Suprapubic skin (tissue), 4 donors: Measurements from ENCODE around the gene IGSF9. TPM values are rescaled to one million over a fixed set of nuclear protein-coding genes. Genes with fewer than 3 reads are reported as not detected.

ENCODE experiments used
- DNase-seq, 2 donors: peaks; one replicate each; pipeline ENCODE4 v3.0.0-alpha.2; 2019; ENCODE audit warnings: low spot score in 2 of 2
- H3K27ac ChIP-seq: fragments of 200-600 bp; sonication (generic); one replicate; pipeline ENCODE4 v1.5.1; 2019
- H3K27me3 ChIP-seq: fragments of 200-600 bp; sonication (generic); one replicate; pipeline ENCODE4 v1.5.1; 2019
- H3K36me3 ChIP-seq: fragments of 200-600 bp; sonication (generic); one replicate; pipeline ENCODE4 v1.5.1; 2019
- H3K4me1 ChIP-seq: fragments of 200-600 bp; sonication (generic); one replicate; pipeline ENCODE4 v1.5.1; 2019
- H3K4me3 ChIP-seq: fragments of 200-600 bp; sonication (generic); one replicate; pipeline ENCODE4 v1.5.1; 2019; ENCODE audit warnings: mild to moderate bottlenecking
- H3K9me3 ChIP-seq: fragments of 200-600 bp; sonication (generic); one replicate; pipeline ENCODE4 v1.5.1; 2019
- CTCF ChIP-seq, 2 donors: fragments of 200-600 bp in 1 of 2; fragments of 450-650 bp in 1 of 2; sonication (generic) in 1 of 2; IDR thresholded peaks; one replicate each; pipeline ENCODE4 v1.5.1; 2016 to 2019; ENCODE audit warnings: antibody characterized with exemption in 2 of 2, mild to moderate bottlenecking in 1 of 2, moderate library complexity in 1 of 2
- EP300 ChIP-seq: sonication (generic); formaldehyde crosslinking; IDR thresholded peaks from one replicate; pipeline ENCODE4 v1.6.1; 2017; ENCODE audit warnings: antibody characterized with exemption
- POLR2A ChIP-seq, 2 donors: fragments of 450-650 bp; IDR thresholded peaks; one replicate each; pipeline ENCODE4 v1.6.1; 2017; ENCODE audit warnings: antibody characterized with exemption in 2 of 2, mild to moderate bottlenecking in 2 of 2, moderate library complexity in 2 of 2
- POLR2AphosphoS5 ChIP-seq, 3 donors: sonication (generic); formaldehyde crosslinking; IDR thresholded peaks; one replicate each; pipeline ENCODE4 v1.6.1; 2017; ENCODE audit warnings: antibody characterized with exemption in 3 of 3
- WGBS: methylation state at CpG from one replicate; pipeline ENCODE4 v1.1.5; 2018; 5-methylcytosine and 5-hydroxymethylcytosine counted together
- total RNA-seq, 4 donors: library from RNA; depleted of rRNA; stranded (reverse); fragments of >200 nt; gene quantifications; one replicate each; pipeline ENCODE4 v1.1.0, GENCODE V29; 2016

IGSF9 gene
- total RNA-seq, 4 donors from 2014 or later, result 26.1 to 44.1 (median 28.4) TPM

GRCh38 chr1:159898527-159898926, 46.9 kb downstream of the IGSF9 start:
- DNase-seq, result no peak
- Histone ChIP-seq H3K4me1 (peaks cover 23% of the 10 kb centered on the region), H3K9me3 (no peaks in the 10 kb centered on the region), H3K36me3 (no peaks in the 10 kb centered on the region), H3K4me3 (no peak overlapping the region), H3K27me3 (no peaks in the 10 kb centered on the region), H3K27ac (no peak overlapping the region)
- no peak for TF ChIP-seq EP300
- 94% methylated on average over 3 of the region's 3 CpGs for WGBS

GRCh38 chr1:159897962-159898361, 47.5 kb downstream of the IGSF9 start:
- peaks cover 23% of the 10 kb centered on the region for H3K4me1 ChIP-seq
- WGBS, result 91% methylated on average over 3 of the region's 3 CpGs
- no peak overlapping the region for H3K27ac ChIP-seq
- no peaks in the 10 kb centered on the region for H3K9me3 ChIP-seq
- no peaks in the 10 kb centered on the region for H3K27me3 ChIP-seq
- no peaks in the 10 kb centered on the region for H3K36me3 ChIP-seq
- TF ChIP-seq POLR2AphosphoS5 (IDR thresholded peaks at IDR 0.05) (no peak), POLR2A (IDR thresholded peaks at IDR 0.05) (no peak), CTCF (IDR thresholded peaks at IDR 0.05) (no peak), EP300 (no peak)
- no peak overlapping the region for H3K4me3 ChIP-seq
- DNase-seq, result no peak

- no peaks in the 10 kb centered on the region for H3K27me3 ChIP-seq
- no peak overlapping the region for H3K27ac ChIP-seq
- WGBS, result 76% methylated on average over 3 of the region's 3 CpGs
- no peaks in the 10 kb centered on the region for H3K9me3 ChIP-seq
- H3K36me3 ChIP-seq, result no peaks in the 10 kb centered on the region
- H3K4me3 ChIP-seq, result no peak overlapping the region
- no peak for DNase-seq
- H3K4me1 ChIP-seq, result peaks cover 23% of the 10 kb centered on the region
- no peak for TF ChIP-seq EP300
- no peak for TF ChIP-seq POLR2A (IDR thresholded peaks at IDR 0.05)
- TF ChIP-seq POLR2AphosphoS5 (IDR thresholded peaks at IDR 0.05), result no peak
- TF ChIP-seq CTCF (IDR thresholded peaks at IDR 0.05), result no peak
Measured at GRCh38 chr1:159896546-159896930, 48.9 kb downstream of the IGSF9 start.

GRCh38 chr1:159895836-159896545, 49.4 kb downstream of the IGSF9 start:
- TF ChIP-seq CTCF (IDR thresholded peaks at IDR 0.05) (no peak), POLR2A (IDR thresholded peaks at IDR 0.05) (no peak), POLR2AphosphoS5 (IDR thresholded peaks at IDR 0.05) (no peak), EP300 (no peak)
- H3K4me3 ChIP-seq, result no peak overlapping the region
- H3K9me3 ChIP-seq, result no peaks in the 10 kb centered on the region
- H3K36me3 ChIP-seq, result no peaks in the 10 kb centered on the region
- H3K4me1 ChIP-seq, result peaks cover 21% of the 10 kb centered on the region
- DNase-seq, result no peak
- H3K27ac ChIP-seq, result no peak overlapping the region
- WGBS, result 69% methylated on average over 6 of the region's 6 CpGs
- no peaks in the 10 kb centered on the region for H3K27me3 ChIP-seq

GRCh38 chr1:159895286-159895685, 50.1 kb downstream of the IGSF9 start:
- Histone ChIP-seq H3K27me3 (no peaks in the 10 kb centered on the region), H3K9me3 (no peaks in the 10 kb centered on the region), H3K4me1 (peaks cover 18% of the 10 kb centered on the region), H3K4me3 (no peak overlapping the region), H3K27ac (no peak overlapping the region), H3K36me3 (no peaks in the 10 kb centered on the region)
- no peak for TF ChIP-seq CTCF (IDR thresholded peaks at IDR 0.05)
- TF ChIP-seq POLR2A (IDR thresholded peaks at IDR 0.05), result no peak
- no peak for TF ChIP-seq EP300
- no peak for TF ChIP-seq POLR2AphosphoS5 (IDR thresholded peaks at IDR 0.05)
- no peak for DNase-seq
- 71% methylated on average over 3 of the region's 3 CpGs for WGBS

GRCh38 chr1:159892944-159893343, 52.5 kb downstream of the IGSF9 start:
- H3K27ac ChIP-seq, result no peak overlapping the region
- WGBS, result 63% methylated on average over 5 of the region's 5 CpGs

More at GRCh38 chr1:159892944-159893343, 52.5 kb downstream of the IGSF9 start:
- Histone ChIP-seq H3K9me3 (no peaks in the 10 kb centered on the region), H3K4me3 (no peak overlapping the region), H3K36me3 (no peaks in the 10 kb centered on the region), H3K27me3 (no peaks in the 10 kb centered on the region), H3K4me1 (peaks cover 14% of the 10 kb centered on the region)
- TF ChIP-seq CTCF (IDR thresholded peaks at IDR 0.05) (no peak), POLR2A (IDR thresholded peaks at IDR 0.05) (no peak)
- DNase-seq, result no peak
